ENCODE results near the gene NSDHL. TPM values are rescaled to one million over a fixed set of nuclear protein-coding genes. Genes with fewer than 3 reads are reported as not detected.
"Not testable (repeated sequence)": the region's sequence is repeated elsewhere in the genome, so short reads cannot be mapped to it uniquely, and the experiment has no call there.

NSDHL gene
- total RNA-seq, 2 experiments from 2014 or later, result 16.3 to 24.8 TPM

DNA sequence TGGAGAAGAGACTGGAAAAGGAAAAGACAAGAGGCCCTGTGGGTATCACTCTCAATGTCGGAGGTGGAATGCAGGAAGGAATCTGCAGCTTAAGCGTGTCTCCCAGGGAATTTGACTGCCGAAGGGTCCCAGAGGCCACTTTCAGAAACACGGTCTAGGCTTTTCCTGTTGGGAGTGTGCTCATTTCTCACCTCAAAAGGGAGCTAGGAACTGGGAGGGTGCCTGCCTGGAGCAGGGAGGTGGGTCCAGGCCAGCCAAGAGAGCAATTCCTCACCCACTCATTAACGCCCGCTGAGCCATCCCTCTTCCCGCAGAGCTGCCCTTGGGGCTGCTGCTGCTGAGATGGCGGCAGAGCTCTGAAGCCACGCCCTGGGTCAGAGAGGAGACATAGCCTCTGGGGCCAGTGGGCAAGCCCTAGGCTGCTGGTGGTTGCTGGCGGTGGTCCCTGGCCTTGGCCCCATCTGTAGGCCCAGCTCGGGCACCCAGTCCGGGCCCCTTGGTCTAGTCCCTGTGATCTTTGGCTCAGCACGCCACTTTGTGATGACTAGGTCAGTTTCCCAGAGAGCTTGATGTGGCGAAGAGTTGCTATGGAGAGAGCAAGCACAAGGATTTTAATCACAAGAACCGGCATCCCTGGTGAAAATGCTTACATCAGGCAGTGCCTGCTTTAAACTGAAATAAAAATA lies 71.1 kb downstream of the NSDHL start:
- DNase-seq (no peak), ATAC-seq (no peak)
- CTCF ChIA-PET, result no interaction called here
- Mint-ChIP-seq H3K27me3 (peaks cover 11% of the 10 kb centered on the region), H3K36me3 (no peaks in the 10 kb centered on the region), H3K27ac (no peak overlapping the region), H3K9me3 (ENCODE audit: low read depth) (no peaks in the 10 kb centered on the region), H3K4me3 (no peak overlapping the region), H3K4me1 (no peaks in the 10 kb centered on the region)

DNA sequence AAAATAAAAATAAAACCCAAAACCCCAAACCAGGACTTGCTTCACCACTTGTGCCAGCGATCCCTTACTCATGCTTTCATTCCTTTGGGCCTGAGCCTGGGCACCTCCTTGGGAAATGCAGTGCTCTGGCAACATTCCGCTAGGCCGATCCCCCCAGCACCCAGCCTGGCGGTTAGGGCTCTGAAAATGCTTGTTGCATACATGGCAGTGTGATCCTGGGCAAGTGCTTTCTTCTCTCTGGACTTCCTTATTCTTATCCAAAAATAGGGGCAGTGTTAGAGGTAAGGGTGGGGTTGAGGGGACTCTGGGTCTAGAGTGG lies 71.6 kb downstream of the NSDHL start:
- no peaks in the 10 kb centered on the region for H3K9me3 Mint-ChIP-seq (ENCODE audit: low read depth)
- ATAC-seq, result no peak
- no peak overlapping the region for H3K4me3 Mint-ChIP-seq
- H3K27me3 Mint-ChIP-seq, result peaks cover 14% of the 10 kb centered on the region
- DNase-seq, result no peak
- no peak overlapping the region for H3K27ac Mint-ChIP-seq
- no peaks in the 10 kb centered on the region for H3K4me1 Mint-ChIP-seq
- CTCF ChIA-PET, result no interaction called here
- no peaks in the 10 kb centered on the region for H3K36me3 Mint-ChIP-seq

DNA sequence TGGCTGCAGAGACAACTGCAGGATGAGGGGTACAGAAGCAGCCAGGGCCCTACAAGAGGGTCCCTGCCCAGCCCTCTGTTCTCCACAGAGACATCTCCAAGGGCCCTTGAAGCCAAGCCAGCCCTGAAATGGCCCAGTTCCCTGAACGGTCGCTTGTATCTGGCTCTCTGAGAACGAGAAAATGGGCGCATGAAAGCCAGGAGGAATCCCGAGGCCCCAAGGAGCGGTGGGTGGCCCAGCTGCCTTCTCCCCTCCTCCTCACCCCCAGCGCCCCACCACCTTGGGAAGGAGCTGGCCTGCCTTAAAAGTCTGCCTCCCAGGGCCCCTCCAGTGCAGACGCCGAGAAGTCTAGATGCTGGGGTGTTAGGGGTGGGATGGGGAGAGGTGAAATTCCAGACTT lies 72.7 kb downstream of the NSDHL start:
- no peak overlapping the region for H3K4me3 Mint-ChIP-seq
- no peak for DNase-seq
- CTCF ChIA-PET, result no interaction called here

DNA sequence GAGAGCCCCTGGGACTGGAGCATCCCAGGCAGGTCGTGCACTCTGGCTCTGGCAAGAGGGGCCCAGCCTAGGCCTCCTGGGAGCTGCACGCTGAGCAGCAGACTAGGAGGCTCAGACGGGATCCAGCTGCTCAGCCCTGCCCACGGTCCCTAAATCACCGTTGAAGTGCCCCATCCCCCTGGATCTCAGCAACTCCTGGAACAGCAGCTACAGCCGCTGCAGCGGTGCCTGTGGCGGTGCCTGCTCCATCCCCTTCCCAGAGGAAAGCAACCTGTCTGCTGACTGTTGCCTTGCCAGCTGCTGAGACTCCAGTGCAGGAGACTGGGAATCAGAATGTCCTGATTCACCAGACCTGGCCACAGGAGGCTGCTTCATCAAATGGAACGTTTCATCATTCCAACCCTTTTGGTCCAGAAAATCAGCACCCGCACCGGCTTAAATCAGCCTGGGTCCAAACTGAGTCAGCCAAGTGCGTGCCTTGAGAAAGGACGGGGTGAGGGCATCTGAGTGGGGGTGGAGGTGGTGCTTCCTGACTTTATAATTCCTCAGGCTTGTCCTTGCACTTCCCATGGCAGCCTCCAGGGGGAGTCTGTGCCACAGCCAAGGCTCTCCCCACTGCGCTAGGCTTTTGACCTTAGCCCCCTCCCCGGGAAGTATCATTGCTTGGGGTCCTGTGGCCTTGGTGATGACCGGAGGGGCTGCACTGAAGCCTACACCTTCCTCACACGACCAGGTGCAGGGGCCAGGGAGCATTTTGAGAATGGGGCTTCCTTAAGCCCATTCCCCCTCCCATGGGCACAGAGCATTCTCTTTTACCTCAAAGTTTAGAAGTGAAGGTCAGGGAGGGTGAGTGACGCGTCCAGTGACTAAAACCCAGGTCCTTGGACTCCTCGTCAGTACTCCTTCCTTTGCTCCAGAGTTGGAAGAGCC lies 73.6 kb downstream of the NSDHL start:
- H3K27me3 Mint-ChIP-seq, result peaks cover 5% of the 10 kb centered on the region
- peak; percentile 39 for ATAC-seq
- CTCF ChIA-PET, result no interaction called here
- peak; percentile 45 for DNase-seq
- no peaks in the 10 kb centered on the region for H3K9me3 Mint-ChIP-seq (ENCODE audit: low read depth)
- no peak overlapping the region for H3K4me3 Mint-ChIP-seq
- H3K36me3 Mint-ChIP-seq, result no peaks in the 10 kb centered on the region
- no peaks in the 10 kb centered on the region for H3K4me1 Mint-ChIP-seq
- H3K27ac Mint-ChIP-seq, result no peak overlapping the region

More for the DNA sequence above, 72.7 kb downstream of the NSDHL start:
- no peak for ATAC-seq
- Mint-ChIP-seq H3K27me3 (peaks cover 11% of the 10 kb centered on the region), H3K4me1 (no peaks in the 10 kb centered on the region), H3K27ac (no peak overlapping the region), H3K36me3 (no peaks in the 10 kb centered on the region), H3K9me3 (ENCODE audit: low read depth) (no peaks in the 10 kb centered on the region)

DNA sequence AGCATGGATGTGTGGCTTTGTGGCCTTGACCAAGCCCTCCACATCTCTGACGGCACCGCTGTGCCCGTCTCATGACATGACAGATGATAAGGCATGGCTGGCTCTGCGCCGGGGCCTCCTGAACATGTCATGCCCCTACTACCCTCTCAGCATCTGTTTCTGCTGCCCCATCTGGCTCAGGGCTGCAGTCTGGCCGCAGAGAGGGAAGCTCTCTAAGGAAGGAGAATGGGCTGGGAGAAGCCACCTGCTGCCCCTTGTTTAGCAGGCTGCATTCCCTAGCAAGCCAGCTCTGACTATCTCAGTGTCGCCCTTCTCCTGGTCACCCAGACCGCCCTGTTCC lies 74.2 kb downstream of the NSDHL start:
- Mint-ChIP-seq H3K4me3 (no peak overlapping the region), H3K4me1 (no peaks in the 10 kb centered on the region)

DNA sequence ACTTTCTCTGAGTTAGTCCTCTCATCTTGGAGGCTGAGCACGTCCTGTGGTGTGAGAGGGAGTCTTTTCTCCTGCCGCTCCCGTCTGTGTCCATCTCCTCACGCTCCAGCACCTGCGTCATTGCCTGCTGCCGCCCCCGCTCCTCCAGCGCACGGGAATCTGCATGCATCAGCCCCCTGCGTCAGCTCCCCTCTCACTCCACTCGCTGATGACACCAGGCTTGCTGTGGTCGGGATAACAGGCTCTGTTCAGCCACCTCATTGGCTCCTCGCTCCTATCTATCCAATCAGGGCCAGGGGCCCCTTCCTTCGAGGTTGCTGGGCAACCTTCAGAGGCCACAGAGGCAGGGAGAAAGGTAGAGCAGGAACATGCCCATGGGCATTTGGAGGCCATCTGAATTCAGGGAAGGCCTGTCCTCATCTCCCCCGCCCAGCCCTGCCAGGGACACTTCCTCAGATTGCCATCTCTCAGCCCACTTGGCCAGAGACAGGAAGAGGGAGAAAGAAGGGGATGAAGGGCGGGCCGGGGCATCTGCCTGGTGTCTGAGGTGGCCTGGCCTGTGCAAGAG lies 76.3 kb downstream of the NSDHL start:
- CTCF ChIA-PET, result no interaction called here
- no peaks in the 10 kb centered on the region for H3K9me3 Mint-ChIP-seq (ENCODE audit: low read depth)
- H3K27ac Mint-ChIP-seq, result no peak overlapping the region
- no peak overlapping the region for H3K4me3 Mint-ChIP-seq
- DNase-seq (no peak), ATAC-seq (no peak)
- no peaks in the 10 kb centered on the region for H3K36me3 Mint-ChIP-seq
- H3K27me3 Mint-ChIP-seq, result peaks cover 3% of the 10 kb centered on the region
- no peaks in the 10 kb centered on the region for H3K4me1 Mint-ChIP-seq

More for the DNA sequence above, 74.2 kb downstream of the NSDHL start:
- CTCF ChIA-PET, result no interaction called here
- H3K27ac Mint-ChIP-seq, result no peak overlapping the region
- DNase-seq (no peak), ATAC-seq (no peak)
- no peaks in the 10 kb centered on the region for H3K9me3 Mint-ChIP-seq (ENCODE audit: low read depth)
- peaks cover 3% of the 10 kb centered on the region for H3K27me3 Mint-ChIP-seq
- no peaks in the 10 kb centered on the region for H3K36me3 Mint-ChIP-seq

DNA sequence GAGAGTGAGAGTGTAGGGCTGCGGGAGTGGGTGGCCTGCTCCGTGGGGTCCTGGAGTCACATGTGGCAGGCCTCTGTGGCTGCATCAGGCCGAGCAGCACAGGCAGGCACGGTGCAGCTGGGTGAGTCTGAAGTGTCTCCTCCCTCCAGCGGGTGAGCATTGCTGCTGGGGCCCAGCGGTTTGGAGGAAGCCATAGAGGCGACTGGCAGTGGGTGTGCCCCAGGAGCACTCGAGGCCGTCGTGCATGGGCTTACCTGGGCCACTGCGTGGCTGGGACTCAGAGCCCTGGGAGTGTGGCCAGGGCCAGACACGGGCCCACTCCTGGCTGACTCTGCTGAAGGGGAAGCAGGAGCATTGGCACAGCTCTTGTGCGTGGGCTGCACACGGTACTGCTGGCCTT lies 77.6 kb downstream of the NSDHL start:
- Mint-ChIP-seq H3K36me3 (no peaks in the 10 kb centered on the region), H3K27me3 (peaks cover 3% of the 10 kb centered on the region), H3K4me1 (no peaks in the 10 kb centered on the region), H3K4me3 (no peak overlapping the region), H3K27ac (no peak overlapping the region), H3K9me3 (ENCODE audit: low read depth) (no peaks in the 10 kb centered on the region)
- CTCF ChIA-PET, result no interaction called here
- no peak for DNase-seq
- ATAC-seq, result no peak

DNA sequence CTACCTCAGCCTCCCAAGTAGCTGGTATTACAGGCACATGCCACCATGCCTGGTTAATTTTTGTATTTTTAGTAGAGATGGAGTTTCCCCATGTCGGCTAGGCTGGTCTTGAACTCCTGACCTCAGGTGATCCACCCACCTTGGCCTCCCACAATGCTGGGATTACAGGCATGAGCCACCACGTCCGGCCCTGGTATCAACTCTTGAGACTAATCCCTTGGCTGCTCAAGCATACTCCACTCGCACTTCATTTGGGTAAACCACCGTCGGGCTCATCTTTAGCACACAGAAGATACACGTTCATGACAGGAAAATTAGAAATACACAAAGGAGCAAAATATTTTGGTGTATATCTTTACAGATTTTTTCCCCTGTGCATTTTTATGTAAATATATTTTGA lies 79.2 kb downstream of the NSDHL start:
- H3K4me3 Mint-ChIP-seq; CTCF ChIA-PET; H3K4me1 Mint-ChIP-seq; H3K36me3 Mint-ChIP-seq; H3K27me3 Mint-ChIP-seq; ATAC-seq; H3K9me3 Mint-ChIP-seq (ENCODE audit: low read depth); DNase-seq; H3K27ac Mint-ChIP-seq: not testable (repeated sequence)

DNA sequence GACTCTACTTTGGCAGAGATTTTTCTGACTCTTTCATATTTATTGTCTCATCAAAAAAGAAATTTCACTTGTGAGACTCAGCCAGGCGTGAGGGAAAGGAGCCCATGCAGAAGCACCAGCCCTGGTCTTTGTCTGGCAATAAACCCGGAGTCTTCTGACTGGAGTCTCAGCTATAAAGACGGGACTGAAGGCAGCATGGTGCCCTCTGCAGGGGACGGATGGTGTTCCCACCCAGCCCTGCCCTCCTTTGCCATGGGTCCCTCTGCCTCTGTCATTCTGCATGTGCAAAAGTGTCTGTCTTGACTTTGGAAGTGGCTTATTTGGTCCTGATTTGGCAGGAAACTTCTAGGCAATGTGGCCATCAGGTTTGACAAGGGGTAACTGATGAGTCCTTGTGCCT lies 81.2 kb downstream of the NSDHL start:
- H3K36me3 Mint-ChIP-seq, result no peaks in the 10 kb centered on the region
- no peaks in the 10 kb centered on the region for H3K9me3 Mint-ChIP-seq (ENCODE audit: low read depth)
- CTCF ChIA-PET, result no interaction called here
- DNase-seq (no peak), ATAC-seq (no peak)
- H3K27me3 Mint-ChIP-seq, result peaks cover 2% of the 10 kb centered on the region
- no peak overlapping the region for H3K4me3 Mint-ChIP-seq
- H3K4me1 Mint-ChIP-seq, result no peaks in the 10 kb centered on the region
- H3K27ac Mint-ChIP-seq, result no peak overlapping the region

DNA sequence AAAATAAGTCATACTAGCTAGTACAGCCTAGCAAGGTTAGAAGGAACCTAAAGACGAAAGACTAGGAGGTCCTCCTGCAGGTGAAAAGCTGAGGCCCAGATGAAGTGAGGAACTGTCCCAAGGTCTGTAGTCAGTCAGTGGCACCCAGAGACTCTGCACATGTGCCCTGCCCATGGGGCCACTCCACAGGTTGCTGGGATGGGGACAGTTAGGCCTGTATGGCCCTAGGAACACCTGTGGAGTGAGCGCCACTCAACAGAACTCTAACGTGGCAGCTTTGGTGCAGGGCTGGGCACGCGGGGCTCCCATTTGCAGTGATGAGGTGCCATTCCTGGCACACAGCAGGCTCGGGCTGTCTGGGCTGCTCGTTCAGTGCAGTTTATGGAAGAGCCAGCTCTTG lies 81.8 kb downstream of the NSDHL start:
- CTCF ChIA-PET, result no interaction called here
- H3K4me1 Mint-ChIP-seq, result no peaks in the 10 kb centered on the region
- no peak overlapping the region for H3K4me3 Mint-ChIP-seq
- ATAC-seq (no peak), DNase-seq (no peak)
- H3K27me3 Mint-ChIP-seq, result no peaks in the 10 kb centered on the region
- no peaks in the 10 kb centered on the region for H3K9me3 Mint-ChIP-seq (ENCODE audit: low read depth)
- no peak overlapping the region for H3K27ac Mint-ChIP-seq
- no peaks in the 10 kb centered on the region for H3K36me3 Mint-ChIP-seq

DNA sequence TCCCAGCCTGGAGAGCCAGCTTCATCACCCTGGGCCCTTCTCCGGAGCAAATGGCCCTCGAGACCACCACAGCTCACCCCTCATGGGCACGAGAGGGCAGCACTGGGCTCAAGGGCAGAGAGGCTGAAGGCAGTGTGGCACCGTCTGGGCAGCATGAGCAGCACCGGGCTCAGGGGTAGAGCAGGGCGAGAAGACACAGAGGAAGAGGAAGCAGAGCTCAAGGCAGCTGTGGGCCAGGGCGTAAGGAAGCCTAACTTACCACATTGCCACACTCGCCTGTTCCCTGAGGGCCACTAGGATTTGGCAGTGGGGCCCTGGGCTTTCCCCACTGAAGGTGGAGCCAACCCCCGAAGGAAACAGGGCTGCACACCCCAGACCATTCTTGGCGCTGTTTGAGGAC lies 82.5 kb downstream of the NSDHL start:
- Mint-ChIP-seq H3K36me3 (no peaks in the 10 kb centered on the region), H3K4me1 (no peaks in the 10 kb centered on the region)
- CTCF ChIA-PET, result interaction anchor here (1.0 kb wide), 1 partner anchor 12 kb away, joined by 4 read pairs; no protein-coding TSS in a partner anchor

DNA sequence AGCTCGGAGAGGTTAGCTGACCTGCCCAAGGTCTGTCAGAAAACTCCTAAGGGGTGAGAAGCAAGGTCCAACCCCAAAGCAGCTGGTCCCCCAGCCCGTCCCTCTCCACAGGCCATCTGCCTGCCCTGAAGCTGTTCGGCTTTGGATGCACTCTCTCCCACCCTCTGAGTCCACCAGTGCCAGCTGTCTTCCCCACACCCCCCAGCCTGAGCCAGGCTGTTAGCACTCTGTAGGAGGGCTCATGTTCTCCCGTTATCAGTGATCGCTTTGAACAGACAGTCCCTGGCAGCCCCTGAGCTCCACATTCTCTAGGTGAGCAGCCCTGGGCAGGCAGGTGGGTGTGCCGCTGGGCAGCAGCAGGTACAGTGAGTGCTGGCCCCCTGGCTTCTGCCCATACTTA lies 83.0 kb downstream of the NSDHL start:
- H3K9me3 Mint-ChIP-seq (ENCODE audit: low read depth), result no peaks in the 10 kb centered on the region
- H3K4me3 Mint-ChIP-seq, result no peak overlapping the region
- H3K27me3 Mint-ChIP-seq, result no peaks in the 10 kb centered on the region
- DNase-seq (no peak), ATAC-seq (no peak)
- no peaks in the 10 kb centered on the region for H3K36me3 Mint-ChIP-seq
- no peak overlapping the region for H3K27ac Mint-ChIP-seq
- H3K4me1 Mint-ChIP-seq, result no peaks in the 10 kb centered on the region
- CTCF ChIA-PET, result interaction anchor here (1.0 kb wide), 1 partner anchor 12 kb away, joined by 4 read pairs; no protein-coding TSS in a partner anchor

More for the DNA sequence above, 82.5 kb downstream of the NSDHL start:
- ATAC-seq, result no peak
- no peaks in the 10 kb centered on the region for H3K9me3 Mint-ChIP-seq (ENCODE audit: low read depth)
- no peaks in the 10 kb centered on the region for H3K27me3 Mint-ChIP-seq
- DNase-seq, result no peak
- H3K4me3 Mint-ChIP-seq, result no peak overlapping the region
- no peak overlapping the region for H3K27ac Mint-ChIP-seq

DNA sequence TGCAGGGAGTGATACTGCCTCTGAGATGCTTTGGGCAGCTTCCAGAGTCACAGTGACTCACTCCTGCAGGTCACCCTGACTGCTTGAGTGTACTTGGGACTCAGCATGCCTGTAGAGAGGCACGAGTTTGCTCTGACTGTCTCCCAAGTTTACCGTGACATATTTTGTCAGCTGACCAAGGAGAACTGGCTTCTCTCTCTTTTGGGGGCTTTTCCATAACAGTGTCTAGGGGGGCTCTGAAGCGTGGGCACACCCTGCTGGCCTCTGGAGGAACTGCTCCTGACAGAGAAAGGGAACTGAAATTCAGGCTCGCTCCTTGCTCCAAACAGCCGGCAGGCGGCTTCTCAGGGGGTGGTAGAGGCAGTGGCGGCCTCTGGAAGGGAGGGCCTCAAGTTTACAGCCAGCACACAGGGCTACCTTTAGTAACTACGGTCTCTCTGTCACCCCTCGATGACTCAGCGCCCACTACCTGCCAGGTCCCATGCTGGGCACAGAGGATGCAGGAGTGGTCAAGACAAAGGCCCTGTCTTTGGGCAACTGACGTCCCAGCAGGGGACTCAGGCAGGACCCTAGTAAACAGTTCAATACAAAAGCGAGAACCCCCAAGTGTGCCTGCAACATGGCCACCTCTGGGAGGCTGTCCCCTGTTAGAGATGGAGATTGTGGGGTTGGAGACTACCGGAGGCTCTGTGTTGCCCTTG lies 84.8 kb downstream of the NSDHL start:
- Mint-ChIP-seq H3K27ac (no peak overlapping the region), H3K36me3 (no peaks in the 10 kb centered on the region), H3K4me3 (no peak overlapping the region), H3K27me3 (no peaks in the 10 kb centered on the region), H3K4me1 (no peaks in the 10 kb centered on the region), H3K9me3 (ENCODE audit: low read depth) (no peaks in the 10 kb centered on the region)
- CTCF ChIA-PET, result no interaction called here
- DNase-seq, result no peak
- peak; percentile 49 for ATAC-seq
